ENCODE measurements around the gene THAP4.

DNA sequence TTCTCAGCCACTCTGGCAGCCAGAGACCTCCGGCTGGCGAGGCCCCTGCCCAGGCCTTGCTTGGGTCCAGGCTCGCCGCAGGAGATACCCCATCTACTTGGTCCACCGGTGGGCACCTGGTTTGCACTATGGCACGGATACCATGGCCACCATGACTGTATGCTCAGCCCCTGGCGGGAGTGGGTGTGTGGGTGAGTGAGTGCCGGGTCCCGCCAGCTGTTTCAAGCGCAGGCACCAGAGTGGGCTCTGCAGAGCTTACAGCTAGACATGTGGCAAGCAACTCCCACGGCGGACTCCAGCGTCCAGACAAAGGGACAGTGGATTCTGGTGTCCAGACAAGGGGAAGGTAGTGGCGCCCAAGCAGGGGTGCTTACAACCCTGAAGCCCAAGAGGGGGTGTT lies 2.0 kb upstream of the THAP4 start:
- TF ChIP-seq, protein P1, sequence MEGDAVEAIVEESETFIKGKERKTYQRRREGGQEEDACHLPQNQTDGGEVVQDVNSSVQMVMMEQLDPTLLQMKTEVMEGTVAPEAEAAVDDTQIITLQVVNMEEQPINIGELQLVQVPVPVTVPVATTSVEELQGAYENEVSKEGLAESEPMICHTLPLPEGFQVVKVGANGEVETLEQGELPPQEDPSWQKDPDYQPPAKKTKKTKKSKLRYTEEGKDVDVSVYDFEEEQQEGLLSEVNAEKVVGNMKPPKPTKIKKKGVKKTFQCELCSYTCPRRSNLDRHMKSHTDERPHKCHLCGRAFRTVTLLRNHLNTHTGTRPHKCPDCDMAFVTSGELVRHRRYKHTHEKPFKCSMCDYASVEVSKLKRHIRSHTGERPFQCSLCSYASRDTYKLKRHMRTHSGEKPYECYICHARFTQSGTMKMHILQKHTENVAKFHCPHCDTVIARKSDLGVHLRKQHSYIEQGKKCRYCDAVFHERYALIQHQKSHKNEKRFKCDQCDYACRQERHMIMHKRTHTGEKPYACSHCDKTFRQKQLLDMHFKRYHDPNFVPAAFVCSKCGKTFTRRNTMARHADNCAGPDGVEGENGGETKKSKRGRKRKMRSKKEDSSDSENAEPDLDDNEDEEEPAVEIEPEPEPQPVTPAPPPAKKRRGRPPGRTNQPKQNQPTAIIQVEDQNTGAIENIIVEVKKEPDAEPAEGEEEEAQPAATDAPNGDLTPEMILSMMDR (IDR thresholded peaks at IDR 0.05): no peak
- TF ChIP-seq POLR2A (IDR thresholded peaks at IDR 0.05) (no peak), EP300 (IDR thresholded peaks at IDR 0.05) (no peak)

Measured in tibial nerve (tissue), 4 donors.